HCT116 (cell line): ENCODE measurements around the gene UTP11.

Experiments
- CTCF ChIP-seq, 3 experiments: fragments of 200-600 bp in 1 of 3; sonication (generic) in 1 of 3; IDR thresholded peaks in 2 of 3; conservative IDR thresholded peaks in 1 of 3; 2 replicates each; pipeline ENCODE4 v1.5.1; 2012 to 2017; ENCODE audit warnings: low read depth in 2 of 3, low read length in 2 of 3, antibody characterized with exemption in 1 of 3, borderline replicate concordance in 1 of 3, control low read depth in 1 of 3, mild to moderate bottlenecking in 1 of 3, mixed read lengths in 1 of 3, mixed run types in 1 of 3, moderate library complexity in 1 of 3; ENCODE audit not compliant: insufficient read depth in 1 of 3
- EZH2phosphoT487 ChIP-seq: fragments of 200-600 bp; IDR thresholded peaks from 2 replicates; pipeline ENCODE4 v1.6.1; 2018; ENCODE audit warnings: antibody characterized with exemption, borderline replicate concordance
- SIN3A ChIP-seq: IDR thresholded peaks from 2 replicates; pipeline ENCODE4 v1.6.1; 2012; ENCODE audit warnings: low read depth

GRCh38 chr1:38013227-38013622 lies 691 bp downstream of the UTP11 start:
- TF ChIP-seq SIN3A (no peak), CTCF (IDR thresholded peaks at IDR 0.05 in 2 of 3, conservative IDR thresholded peaks at IDR 0.05 in 1 of 3; ENCODE audit: borderline replicate concordance in 1 of 3, insufficient read depth in 1 of 3, low read depth in 2 of 3, low read length in 2 of 3) (no peak), EZH2phosphoT487 (no peak)
